NCI-H1436 treated with DMSO at 0.1 percent for 48 hours (cell line): ENCODE measurements around the gene GPR158.

Experiments
- DNase-seq: peaks from one replicate; lab custom pipeline; 2025; lab: John Stamatoyannopoulos, UW

The GPR158 gene

GRCh38 chr10:25206693-25207414 is 32.1 kb downstream of the GPR158 start:
- DNase-seq: no peak

GRCh38 chr10:25209618-25210017 is 34.8 kb downstream of the GPR158 start:
- DNase-seq: no peak

- no peak for DNase-seq
These were observed 35.5 kb downstream of the GPR158 start for GRCh38 chr10:25210265-25210664.

GRCh38 chr10:25220156-25220555 is 45.4 kb downstream of the GPR158 start:
- no peak for DNase-seq

- DNase-seq: no peak
These were observed 47.4 kb downstream of the GPR158 start for GRCh38 chr10:25222085-25222660.

- no peak for DNase-seq
These were observed 52.2 kb downstream of the GPR158 start for GRCh38 chr10:25226775-25227682.

GRCh38 chr10:25231751-25232150 is 57.0 kb downstream of the GPR158 start:
- no peak for DNase-seq

- no peak for DNase-seq
These were observed 57.4 kb downstream of the GPR158 start for GRCh38 chr10:25232204-25232603.

GRCh38 chr10:25245165-25245564 is 70.4 kb downstream of the GPR158 start:
- DNase-seq: no peak

- DNase-seq: no peak
These were observed 82.8 kb downstream of the GPR158 start for GRCh38 chr10:25257646-25258045.

- DNase-seq: no peak
These were observed 86.3 kb downstream of the GPR158 start for GRCh38 chr10:25261110-25261509.

- peak; percentile 96 for DNase-seq
These were observed 86.8 kb downstream of the GPR158 start for GRCh38 chr10:25261558-25261957.

GRCh38 chr10:25263931-25264330 is 89.1 kb downstream of the GPR158 start:
- no peak for DNase-seq

GRCh38 chr10:25278180-25278579 is 103.4 kb downstream of the GPR158 start:
- no peak for DNase-seq

GRCh38 chr10:25280076-25280475 is 105.3 kb downstream of the GPR158 start:
- DNase-seq: no peak

- no peak for DNase-seq
These were observed 105.8 kb downstream of the GPR158 start for GRCh38 chr10:25280573-25280972.

GRCh38 chr10:25285809-25286208 is 111.0 kb downstream of the GPR158 start:
- DNase-seq: no peak

- DNase-seq: no peak
These were observed 113.4 kb downstream of the GPR158 start for GRCh38 chr10:25288181-25288580.

GRCh38 chr10:25294032-25294926 is 119.5 kb downstream of the GPR158 start:
- no peak for DNase-seq

- DNase-seq: no peak
These were observed 121.5 kb downstream of the GPR158 start for GRCh38 chr10:25296324-25296723.

- no peak for DNase-seq
These were observed 122.7 kb downstream of the GPR158 start for GRCh38 chr10:25297466-25297865.

- no peak for DNase-seq
These were observed 125.3 kb downstream of the GPR158 start for GRCh38 chr10:25300073-25300472.
